OCI-LY7 (cell line): ENCODE measurements around the gene CD1E. TPM values are rescaled to one million over a fixed set of nuclear protein-coding genes. Genes with fewer than 3 reads are reported as not detected.

Experiments
- BruUV-seq: library from RNA; stranded (reverse); fragments of 400-500 nt; replicated peaks from 2 replicates; lab custom pipeline; 2021; lab: Mats Ljungman, UMichigan
- CTCF ChIA-PET: fragments of 300-600 bp; sonication (Branson Sonifier 250); formaldehyde crosslinking; loops from one replicate; lab custom pipeline; 2022; ENCODE audit warnings: antibody characterized with exemption; ENCODE audit not compliant: unreplicated experiment; lab: Charles Lee
- POLR2A ChIA-PET: fragments of 300-600 bp; sonication (Branson Sonifier 250); formaldehyde crosslinking; loops from one replicate; lab custom pipeline; 2022; ENCODE audit warnings: antibody characterized with exemption; lab: Charles Lee
- DNase-seq: peaks from one replicate; pipeline ENCODE4 v3.0.0-alpha.2; 2015; ENCODE audit warnings: low spot score
- H2AFZ ChIP-seq: fragments of 200-600 bp; sonication (generic), shearing (Covaris generic); 2 replicates; pipeline ENCODE4 v1.6.1; 2014; ENCODE audit warnings: mild to moderate bottlenecking, antibody characterized with exemption, low read length, moderate library complexity
- H3K27ac ChIP-seq: fragments of 200-600 bp; sonication (generic); 2 replicates; pipeline ENCODE4 v1.5.1; 2014; ENCODE audit warnings: mixed run types, low read depth, mild to moderate bottlenecking, moderate library complexity, low read length, inconsistent platforms; ENCODE audit not compliant: poor library complexity, severe bottlenecking
- H3K36me3 ChIP-seq: fragments of 200-600 bp; sonication (generic); 2 replicates; pipeline ENCODE4 v1.6.1; 2014; ENCODE audit warnings: mild to moderate bottlenecking, antibody characterized with exemption, low read length, moderate library complexity, mixed read lengths; ENCODE audit not compliant: insufficient read depth
- H3K4me1 ChIP-seq: fragments of 200-600 bp; sonication (generic); 2 replicates; pipeline ENCODE4 v1.5.1; 2014; ENCODE audit warnings: mild to moderate bottlenecking, low read length; ENCODE audit not compliant: insufficient read depth, poor library complexity, severe bottlenecking
- H3K4me2 ChIP-seq: fragments of 200-600 bp; sonication (generic); 2 replicates; pipeline ENCODE4 v1.6.1; 2014; ENCODE audit warnings: mild to moderate bottlenecking, low read length
- H3K4me3 ChIP-seq: fragments of 200-600 bp; sonication (generic); 2 replicates; pipeline ENCODE4 v1.5.1; 2014; ENCODE audit warnings: mild to moderate bottlenecking, low read depth, low read length; ENCODE audit not compliant: poor library complexity, severe bottlenecking
- H3K79me2 ChIP-seq: fragments of 200-600 bp; sonication (generic); 2 replicates; pipeline ENCODE4 v1.6.1; 2016; ENCODE audit warnings: low read depth, mild to moderate bottlenecking, low read length, moderate library complexity, mixed read lengths; ENCODE audit not compliant: insufficient read depth
- H3K9me2 ChIP-seq: fragments of 200-600 bp; sonication (generic); 2 replicates; pipeline ENCODE4 v1.6.1; 2016; ENCODE audit warnings: mild to moderate bottlenecking, low read length, mixed read lengths; ENCODE audit not compliant: insufficient read depth
- H3K9me3 ChIP-seq: fragments of 200-600 bp; sonication (generic); 2 replicates; pipeline ENCODE4 v1.6.1; 2014; ENCODE audit warnings: mild to moderate bottlenecking, mixed run types, low read length, mixed read lengths
- H4K20me1 ChIP-seq: fragments of 200-600 bp; sonication (generic); 2 replicates; pipeline ENCODE4 v1.6.1; 2014; ENCODE audit warnings: mild to moderate bottlenecking, antibody characterized with exemption, low read length, moderate library complexity, mixed read lengths; ENCODE audit not compliant: insufficient read depth
- CTCF ChIP-seq: fragments of 200-600 bp; sonication (generic); conservative IDR thresholded peaks from 2 replicates; pipeline ENCODE4 v1.5.1; 2014; ENCODE audit warnings: mild to moderate bottlenecking, antibody characterized with exemption, low read length, moderate library complexity, mixed read lengths
- EZH2phosphoT487 ChIP-seq: fragments of 200-600 bp; sonication (generic); IDR thresholded peaks from 2 replicates; pipeline ENCODE4 v1.6.1; 2018; ENCODE audit warnings: low read depth, borderline replicate concordance, mild to moderate bottlenecking, mixed run types, antibody characterized with exemption, low read length, moderate library complexity, mixed read lengths
- intact Hi-C: fragments of 100-400 bp; cut with micrococcal nuclease; formaldehyde crosslinking; loops from one replicate; pipeline ENCODE4 v1.10.0; 2022; ENCODE audit not compliant: unreplicated experiment
- total RNA-seq, 2 experiments: library from RNA; depleted of rRNA in 1 of 2; stranded (reverse); fragments of >200 nt in 1 of 2; shearing (Covaris generic) in 1 of 2; gene quantifications; 2 replicates each; pipeline ENCODE4 v1.2.3, GENCODE V29; 2014 to 2022

CD1E gene
- total RNA-seq, 2 experiments from 2014 or later: not detected

GRCh38 chr1:158374860-158375259 lies 21.2 kb downstream of the CD1E start:
- Histone ChIP-seq H3K9me3 (no peaks in the 10 kb centered on the region), H3K9me2 (no peaks in the 10 kb centered on the region), H3K36me3 (no peaks in the 10 kb centered on the region), H3K27ac (no peak overlapping the region), H3K79me2 (no peaks in the 10 kb centered on the region), H3K4me3 (no peak overlapping the region), H2AFZ (no peak overlapping the region), H4K20me1 (no peaks in the 10 kb centered on the region), H3K4me1 (no peaks in the 10 kb centered on the region), H3K4me2 (no peak overlapping the region)
- no peak for DNase-seq
- no TSS peak for BruUV-seq
- POLR2A ChIA-PET: no interaction called here
- CTCF ChIA-PET: no interaction called here
- intact Hi-C loops: no loop called here
- no peak for TF ChIP-seq EZH2phosphoT487
- TF ChIP-seq CTCF: no peak

- no peaks in the 10 kb centered on the region for H4K20me1 ChIP-seq
- H3K36me3 ChIP-seq: no peaks in the 10 kb centered on the region
- intact Hi-C loops: no loop called here
- no peaks in the 10 kb centered on the region for H3K4me1 ChIP-seq
- no TSS peak for BruUV-seq
- no peak overlapping the region for H3K27ac ChIP-seq
- H3K4me2 ChIP-seq: no peak overlapping the region
- H3K9me2 ChIP-seq: no peaks in the 10 kb centered on the region
- POLR2A ChIA-PET: no interaction called here
- TF ChIP-seq EZH2phosphoT487 (no peak), CTCF (no peak)
- DNase-seq: no peak
- H3K4me3 ChIP-seq: no peak overlapping the region
- H3K79me2 ChIP-seq: no peaks in the 10 kb centered on the region
- no peaks in the 10 kb centered on the region for H3K9me3 ChIP-seq
- H2AFZ ChIP-seq: no peak overlapping the region
- CTCF ChIA-PET: no interaction called here
Measured at GRCh38 chr1:158390331-158390730, 36.6 kb downstream of the CD1E start.

- no peaks in the 10 kb centered on the region for H4K20me1 ChIP-seq
- no peak for TF ChIP-seq EZH2phosphoT487
- TF ChIP-seq CTCF: no peak
- ChIA-PET POLR2A (no interaction called here), CTCF (no interaction called here)
- no peaks in the 10 kb centered on the region for H3K4me1 ChIP-seq
- no TSS peak for BruUV-seq
- H3K9me3 ChIP-seq: no peaks in the 10 kb centered on the region
- H3K79me2 ChIP-seq: no peaks in the 10 kb centered on the region
- H3K36me3 ChIP-seq: no peaks in the 10 kb centered on the region
- H3K4me3 ChIP-seq: no peak overlapping the region
- no peaks in the 10 kb centered on the region for H3K9me2 ChIP-seq
- no peak overlapping the region for H3K4me2 ChIP-seq
- no peak overlapping the region for H2AFZ ChIP-seq
- intact Hi-C loops: no loop called here
- H3K27ac ChIP-seq: no peak overlapping the region
- no peak for DNase-seq
Measured at GRCh38 chr1:158391099-158391498, 37.4 kb downstream of the CD1E start.
